GM12892 (cell line): Measurements from ENCODE around the gene ALKBH5.

Experiments
- POLR2A ChIP-seq: IDR thresholded peaks from 2 replicates; pipeline ENCODE4 v1.6.1; 2011; ENCODE audit warnings: low read depth, low read length, control low read depth
- POLR2AphosphoS5 ChIP-seq: IDR thresholded peaks from 2 replicates; pipeline ENCODE4 v1.6.1; 2011; ENCODE audit warnings: low read depth, low read length, control low read depth
- TAF1 ChIP-seq: IDR thresholded peaks from 2 replicates; pipeline ENCODE4 v1.6.1; 2011; ENCODE audit warnings: low read depth, mild to moderate bottlenecking, control low read depth, low read length, borderline replicate concordance

DNA sequence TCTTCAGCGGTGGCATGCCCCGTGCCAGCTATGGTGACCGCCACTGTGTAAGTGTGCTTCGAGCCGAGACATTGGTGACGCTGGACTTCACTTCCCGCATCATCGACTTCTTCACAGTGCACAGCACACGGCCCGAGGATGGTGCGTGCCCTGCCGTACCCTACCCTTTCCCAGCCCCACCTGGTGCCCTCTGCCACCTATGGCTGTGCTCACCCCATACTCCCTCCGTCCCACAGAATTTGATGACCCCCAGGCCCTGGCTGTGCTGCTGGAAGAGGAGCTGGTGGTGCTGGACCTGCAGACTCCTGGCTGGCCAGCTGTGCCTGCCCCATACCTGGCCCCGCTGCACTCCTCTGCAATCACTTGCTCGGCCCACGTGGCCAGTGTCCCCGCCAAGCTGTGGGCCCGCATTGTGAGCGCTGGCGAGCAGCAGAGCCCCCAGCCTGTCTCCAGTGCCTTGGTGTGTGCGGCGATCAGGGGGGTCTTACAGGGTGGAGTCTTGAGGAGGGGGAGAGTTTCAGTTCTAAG lies 51.3 kb downstream of the ALKBH5 start:
- TF ChIP-seq TAF1 (no peak), POLR2AphosphoS5 (no peak), POLR2A (no peak)
